GM18858 (cell line): ENCODE data around the gene WNT3.
"Not testable (repeated sequence)": the region's sequence is repeated elsewhere in the genome, so short reads cannot be mapped to it uniquely, and the experiment has no call there.

Source experiments
- ATAC-seq: cut with Tn5 transposase; IDR thresholded peaks from one replicate; pipeline ENCODE4 v1.9.1; 2021; ENCODE audit not compliant: unreplicated experiment

The WNT3 gene

GRCh38 chr17:46768540-46768870, 50.0 kb downstream of the WNT3 start:
- ATAC-seq: no peak

DNA sequence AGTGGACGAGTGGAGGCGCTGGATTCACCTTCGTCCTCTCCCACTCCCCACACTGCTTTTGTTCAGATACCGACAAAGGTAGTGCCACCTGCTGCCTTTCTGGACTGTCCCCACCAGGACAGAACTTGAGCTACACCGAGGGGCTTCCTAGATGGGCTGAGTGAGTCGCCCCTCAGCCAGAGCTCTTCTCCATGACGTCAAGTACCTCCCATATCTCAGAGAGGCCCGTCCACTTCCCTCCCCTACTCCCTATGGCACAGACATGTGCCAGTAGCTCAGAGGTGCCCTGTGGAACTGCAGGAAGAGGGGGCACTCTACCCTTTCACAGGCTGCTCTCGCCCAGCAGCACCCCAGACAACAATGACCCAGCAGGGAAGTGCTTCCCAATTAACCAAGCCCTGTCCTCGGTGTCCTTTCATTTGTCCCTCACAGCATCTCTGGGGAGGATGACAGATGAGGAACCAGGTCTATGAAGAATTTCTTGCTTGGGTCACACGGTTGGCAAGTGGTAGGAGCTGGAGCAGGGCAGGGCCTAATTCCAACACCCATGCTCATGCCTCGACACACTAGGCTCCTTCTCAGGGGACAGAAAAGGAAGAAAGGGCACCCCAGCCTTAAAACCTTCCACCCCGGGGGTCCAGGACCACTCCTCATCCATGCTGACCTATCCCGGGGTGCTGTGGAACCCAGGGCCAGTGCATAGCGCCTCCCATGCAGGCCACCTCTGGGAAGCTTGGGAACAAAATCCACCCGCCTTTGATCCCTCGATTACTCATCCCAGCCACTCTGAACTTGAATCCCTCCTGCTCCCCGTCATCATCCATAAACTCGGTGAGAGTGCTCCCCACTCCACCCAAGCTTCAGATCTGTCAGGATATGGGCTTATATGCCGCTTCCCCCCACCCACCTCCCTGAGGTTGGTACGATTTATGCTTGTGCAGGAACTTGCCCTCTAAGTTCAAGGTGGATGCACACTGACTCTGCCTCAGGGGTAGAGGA, 51.7 kb downstream of the WNT3 start:
- ATAC-seq: no peak

DNA sequence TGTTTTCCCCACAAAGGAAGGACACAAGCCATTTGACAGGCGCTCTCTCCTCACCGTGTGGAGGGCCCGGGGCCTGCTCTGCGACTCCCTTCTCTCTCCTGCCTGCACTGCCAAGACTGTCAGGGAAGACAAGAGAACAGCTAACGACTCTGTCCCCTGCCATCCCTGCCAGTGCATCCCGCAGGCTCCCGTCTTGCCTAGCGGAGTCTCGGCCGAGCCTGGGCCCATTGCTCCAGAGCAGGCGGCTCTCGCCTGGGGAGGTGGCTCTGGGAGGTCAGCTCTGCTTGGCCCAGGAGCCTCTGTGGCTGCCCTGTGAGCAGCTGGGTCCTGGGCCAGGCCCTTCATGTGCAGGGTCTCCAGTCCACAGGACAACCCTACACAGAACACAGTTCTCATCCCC, 53.0 kb downstream of the WNT3 start:
- ATAC-seq: no peak

- no peak for ATAC-seq
These were observed 53.6 kb downstream of the WNT3 start for GRCh38 chr17:46764709-46765401.

DNA sequence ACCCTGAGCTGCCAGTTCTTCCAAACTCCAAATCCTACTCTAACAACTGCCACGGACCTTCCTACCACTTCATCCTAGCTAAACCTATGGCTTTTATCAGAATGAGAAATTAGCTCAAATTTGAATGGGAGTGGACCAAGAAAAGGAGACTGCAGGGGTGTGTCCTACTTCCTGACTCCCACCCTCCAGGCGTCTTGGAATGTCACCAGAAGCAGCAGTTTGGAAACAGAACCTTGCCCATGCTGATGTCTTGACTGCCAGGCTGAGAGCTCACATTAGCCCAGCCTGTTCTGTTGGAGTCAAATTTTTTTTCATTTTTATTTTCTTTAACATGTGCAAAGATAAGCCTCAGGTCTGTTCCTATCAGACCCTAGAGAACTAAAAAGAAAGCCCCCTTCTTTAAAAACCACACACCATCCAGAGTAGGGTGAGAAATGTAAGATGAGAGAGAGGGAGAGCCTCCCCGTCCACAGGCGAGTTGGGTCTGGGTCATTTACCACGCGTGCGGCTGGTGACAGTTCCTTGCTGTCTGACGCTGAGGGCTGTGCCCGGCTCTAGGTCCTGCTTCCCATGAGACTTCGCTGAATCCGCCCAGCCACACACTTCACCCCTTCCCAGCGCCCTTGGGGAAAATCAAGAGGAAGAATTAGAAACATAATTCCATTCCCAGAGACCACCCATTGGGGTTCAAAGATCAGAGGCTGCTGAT, 54.3 kb downstream of the WNT3 start:
- no peak for ATAC-seq

GRCh38 chr17:46763416-46763815, 55.1 kb downstream of the WNT3 start:
- no peak for ATAC-seq

GRCh38 chr17:46759141-46759540, 59.4 kb downstream of the WNT3 start:
- ATAC-seq: no peak

DNA sequence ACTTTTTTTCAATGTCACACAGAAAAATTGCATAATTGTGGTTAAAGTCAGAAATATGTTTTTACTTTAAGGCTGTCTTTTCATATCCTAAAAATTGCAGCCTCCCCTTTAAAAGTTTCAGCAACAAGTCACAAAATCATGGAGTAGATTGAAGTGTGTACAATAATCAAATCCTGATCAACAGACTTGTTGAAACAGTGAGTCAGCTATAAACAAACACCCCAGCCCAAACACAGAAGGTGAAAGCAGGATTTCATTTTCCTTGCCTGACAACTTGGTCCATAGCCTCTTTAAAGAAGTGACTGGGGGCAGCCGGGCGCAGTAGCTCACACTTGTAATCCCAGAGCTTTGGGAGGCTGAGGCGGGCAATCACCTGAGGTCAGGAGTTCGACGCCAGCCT, 59.9 kb downstream of the WNT3 start:
- ATAC-seq: no peak

DNA sequence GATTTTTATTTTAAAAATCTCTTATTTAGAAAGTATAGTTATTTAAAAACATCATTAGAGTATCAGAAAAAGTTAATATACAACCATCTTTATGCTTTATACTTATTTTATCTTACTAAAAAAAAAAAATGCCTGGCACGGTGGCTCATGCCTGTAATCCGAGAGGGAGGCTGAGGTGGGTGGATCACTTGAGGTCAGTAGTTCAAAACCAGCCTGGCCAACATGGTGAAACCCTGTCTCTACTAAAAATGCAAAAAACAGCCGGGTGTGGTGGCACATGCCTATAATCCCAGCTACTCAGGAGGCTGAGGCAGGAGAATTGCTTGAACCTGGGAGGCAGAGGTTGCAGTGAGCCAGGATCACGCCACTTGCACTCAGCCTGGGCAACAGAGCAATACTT, 60.9 kb downstream of the WNT3 start:
- ATAC-seq: not testable (repeated sequence)

- no peak for ATAC-seq
These were observed 61.6 kb downstream of the WNT3 start for GRCh38 chr17:46756861-46757260.

DNA sequence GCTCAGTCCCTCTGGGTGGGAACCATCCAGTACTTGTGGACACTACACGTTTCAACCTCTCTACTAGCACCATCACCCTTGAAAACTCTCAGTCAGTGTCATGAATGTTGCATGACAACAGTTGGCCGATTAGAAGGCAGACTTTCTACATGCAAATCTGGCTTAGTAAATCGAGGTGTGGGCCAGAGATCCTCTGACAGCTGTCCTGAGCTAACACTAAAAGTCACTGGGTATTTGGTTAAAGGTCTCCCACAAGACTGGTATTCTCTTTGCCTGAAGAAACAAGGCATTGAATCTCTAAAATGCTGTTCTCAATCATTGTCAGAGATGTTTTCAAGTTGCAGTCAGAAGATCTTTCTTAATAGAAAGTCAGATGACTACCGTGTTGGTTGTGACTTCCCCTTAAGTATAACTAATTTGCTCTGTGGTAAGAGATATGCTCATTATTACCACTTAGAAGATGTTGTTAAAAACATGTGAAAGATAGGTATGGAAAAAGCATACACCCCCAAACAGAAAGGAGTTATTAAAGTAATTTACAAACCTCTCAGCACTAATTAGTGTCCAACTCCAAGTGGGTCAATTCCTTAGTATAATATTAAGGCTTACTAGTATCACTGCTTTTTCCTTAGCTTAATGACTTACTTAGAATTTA, 62.3 kb downstream of the WNT3 start:
- no peak for ATAC-seq

DNA sequence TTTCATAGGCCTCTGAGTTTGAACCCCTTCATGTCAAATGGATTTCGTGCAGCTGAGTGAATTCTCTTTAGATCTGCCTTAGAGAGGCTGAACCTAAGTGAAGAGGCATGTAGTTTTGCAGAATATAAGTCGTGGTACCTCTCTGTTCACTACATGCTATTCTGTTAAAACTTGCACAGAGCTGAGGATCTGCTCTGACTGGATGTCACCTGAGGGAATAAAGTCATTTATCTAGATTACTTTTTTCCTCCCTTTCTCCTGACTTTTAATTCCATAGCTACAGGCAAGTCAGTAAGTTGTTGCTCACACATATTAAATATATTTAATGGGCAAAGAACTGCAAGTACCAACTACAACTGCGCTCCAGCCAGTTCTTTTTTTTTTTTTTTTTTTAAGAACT, 64.7 kb downstream of the WNT3 start:
- no peak for ATAC-seq

GRCh38 chr17:46751425-46751824, 67.1 kb downstream of the WNT3 start:
- no peak for ATAC-seq

DNA sequence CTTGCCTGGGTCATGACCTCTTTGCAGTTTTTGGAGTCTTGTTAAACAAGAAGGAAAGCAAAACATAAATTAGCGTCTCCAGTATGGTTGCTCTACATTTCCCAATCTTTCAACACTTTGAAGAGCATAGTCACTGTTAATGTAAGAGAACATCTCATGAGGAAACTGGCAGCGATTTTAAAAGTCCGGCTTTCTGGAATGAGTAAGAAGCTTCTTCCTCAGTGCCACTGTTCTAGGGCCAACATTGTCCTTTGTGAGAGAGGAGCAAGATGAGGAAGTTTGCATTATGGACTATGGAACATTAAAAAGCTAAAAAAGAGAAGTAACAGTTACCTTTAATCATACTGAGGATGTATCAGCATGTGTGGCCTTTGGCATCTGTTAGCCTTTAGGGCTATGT, 73.1 kb downstream of the WNT3 start:
- ATAC-seq: no peak

DNA sequence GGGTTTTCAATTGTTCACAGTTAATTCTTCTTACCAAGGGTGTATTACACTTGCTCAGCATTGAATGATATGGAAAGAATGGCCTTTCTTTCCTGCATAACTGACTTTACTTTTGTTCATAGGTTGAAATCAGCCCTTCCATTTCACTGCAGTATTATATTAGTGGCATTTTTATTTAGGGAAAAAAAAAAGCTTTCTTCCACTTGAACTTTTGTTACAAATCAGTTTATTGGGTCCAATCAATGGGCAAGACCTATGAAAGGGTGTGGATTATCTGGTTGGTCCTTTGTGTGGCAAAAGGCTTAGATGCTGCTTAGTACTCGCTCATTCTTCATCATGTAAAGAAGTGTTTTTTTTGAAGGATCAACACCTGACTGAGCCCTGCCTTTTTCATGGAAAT, 74.1 kb downstream of the WNT3 start:
- ATAC-seq: no peak

DNA sequence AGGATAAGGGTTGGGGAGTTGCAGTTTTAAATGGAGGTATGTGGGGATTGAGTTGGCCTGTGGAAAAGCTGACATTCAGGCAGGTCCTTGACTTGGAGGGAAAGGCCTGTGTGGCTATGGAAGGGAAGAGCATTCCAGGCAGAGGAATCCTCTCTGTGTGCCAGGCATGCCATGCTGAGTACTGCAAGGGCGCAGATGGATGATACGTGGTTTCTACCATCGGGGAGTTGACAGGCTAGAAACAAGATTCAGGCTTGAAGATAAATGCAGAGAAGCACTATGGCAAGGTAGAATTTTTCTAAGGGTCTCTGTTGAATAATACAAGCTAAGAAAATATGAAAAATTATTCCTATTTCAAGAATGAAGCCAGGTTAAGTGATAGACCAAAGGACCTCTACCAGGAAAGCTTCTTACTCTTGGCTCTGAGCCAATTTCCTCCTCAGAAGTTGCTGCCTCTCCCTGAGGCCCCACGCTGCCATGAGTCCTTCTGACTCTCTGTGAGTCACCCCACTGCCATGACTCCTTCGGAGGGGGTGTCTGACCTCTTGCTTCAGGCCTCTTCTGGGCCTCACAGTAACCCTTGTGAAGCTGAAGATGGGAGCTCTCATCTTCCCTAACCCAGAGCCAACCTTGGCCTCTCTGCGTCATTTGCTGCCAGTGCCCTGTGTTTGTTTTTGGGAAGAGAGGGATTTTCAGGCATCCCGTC, 75.8 kb downstream of the WNT3 start:
- no peak for ATAC-seq

DNA sequence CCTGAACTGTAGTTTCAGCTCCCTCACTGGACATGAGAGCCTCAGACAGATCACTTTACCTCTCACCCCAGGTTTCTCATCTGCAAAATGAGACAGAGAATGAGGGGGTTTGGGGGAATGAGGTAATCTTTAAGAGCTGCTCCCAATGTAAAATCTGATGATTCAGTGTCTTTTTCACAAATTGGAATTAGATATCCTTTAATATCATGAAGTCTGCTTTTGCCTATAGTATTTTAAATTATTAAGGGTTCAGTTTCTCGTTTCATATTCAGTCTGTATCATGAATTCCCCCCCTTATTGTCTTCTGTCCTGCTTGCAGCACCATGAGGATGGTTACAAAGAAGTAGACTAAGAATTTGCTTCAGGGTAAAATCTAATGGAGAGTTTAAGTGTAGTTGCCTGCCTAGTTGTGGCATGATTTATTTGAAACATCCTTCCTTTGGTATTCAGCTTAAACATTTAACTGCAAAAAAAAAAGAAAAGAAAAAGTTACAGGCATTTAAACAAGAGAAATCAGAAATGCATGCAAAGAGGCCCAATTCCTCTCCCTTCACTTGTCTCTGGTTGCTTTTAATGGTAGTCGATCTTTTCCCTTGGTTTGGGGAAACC, 77.3 kb downstream of the WNT3 start:
- no peak for ATAC-seq

DNA sequence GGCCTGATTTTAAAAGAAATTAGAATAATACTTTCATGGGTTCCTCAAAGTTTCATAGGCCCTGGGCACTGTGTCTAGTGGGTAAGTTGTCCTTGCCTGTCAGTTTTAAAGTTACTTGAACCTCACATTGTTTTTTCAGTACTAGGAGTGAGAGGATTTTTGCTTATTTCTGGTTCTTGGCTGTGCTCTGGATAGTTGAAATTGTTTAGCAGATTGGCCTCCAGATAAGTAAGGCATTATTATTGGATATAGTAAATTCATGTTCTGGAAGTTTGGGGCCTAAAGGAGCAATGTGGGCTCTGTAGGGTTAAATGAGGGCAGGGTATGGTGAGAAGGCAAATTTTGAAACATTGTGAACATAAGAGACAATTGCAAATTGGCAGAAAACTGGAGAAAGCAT, 78.5 kb downstream of the WNT3 start:
- no peak for ATAC-seq

GRCh38 chr17:46738544-46738943, 79.9 kb downstream of the WNT3 start:
- ATAC-seq: no peak

DNA sequence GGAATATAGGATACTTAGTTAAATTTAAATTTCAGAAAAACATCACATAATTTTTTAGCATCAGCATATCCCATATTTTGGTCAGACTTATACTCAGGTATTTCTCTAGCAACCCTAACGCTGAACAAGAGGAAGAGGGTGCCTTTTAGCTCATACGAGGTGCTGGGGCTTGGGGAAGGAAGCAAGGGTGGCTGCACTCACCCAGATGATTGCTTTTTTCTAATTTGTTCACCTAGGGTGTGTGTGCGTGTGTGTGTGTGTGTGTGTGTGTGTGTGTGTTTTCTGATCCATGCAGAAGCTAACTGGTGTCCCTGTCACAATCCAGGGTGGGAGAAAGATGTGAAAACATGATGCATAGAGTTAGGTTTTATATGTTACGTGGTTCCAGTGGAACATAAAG, 81.2 kb downstream of the WNT3 start:
- no peak for ATAC-seq
